GM12878 (cell line): Measurements from ENCODE around the gene SLC13A4. TPM values are rescaled to one million over a fixed set of nuclear protein-coding genes. Genes with fewer than 3 reads are reported as not detected.

ENCODE experiments used
- ATAC-seq: fragments of 200-7000 bp; cut with Tn5 transposase; 3 replicates; pipeline ENCODE4 v1.9.1; 2020; ENCODE audit warnings: mild to moderate bottlenecking, moderate library complexity
- BruUV-seq: library from RNA; stranded (reverse); fragments of 400-500 nt; replicated peaks from 2 replicates; lab custom pipeline; 2021; lab: Mats Ljungman, UMichigan
- CTCF ChIA-PET: fragments of 300-600 bp; sonication (Branson Sonifier 250); formaldehyde crosslinking; extraction: SDS; loops from one replicate; lab custom pipeline; 2021; ENCODE audit warnings: inconsistent platforms; lab: Yijun Ruan, JAX
- POLR2A ChIA-PET: fragments of 350-600 bp; formaldehyde crosslinking; extraction: SDS; loops from one replicate; lab custom pipeline; 2021; ENCODE audit warnings: inconsistent platforms; lab: Charles Lee
- RAD21 ChIA-PET: fragments of 300-600 bp; sonication (Branson Sonifier 250); formaldehyde crosslinking; loops from one replicate; lab custom pipeline; 2023; ENCODE audit warnings: antibody characterized with exemption; ENCODE audit not compliant: unreplicated experiment; lab: Charles Lee
- SMC1A ChIA-PET: fragments of 300-600 bp; sonication (Branson Sonifier 250); formaldehyde crosslinking; loops from one replicate; lab custom pipeline; 2023; ENCODE audit not compliant: unreplicated experiment, uncharacterized antibody; lab: Charles Lee
- DNase-seq: peaks from one replicate; pipeline ENCODE4 v3.0.0-alpha.2; 2011; ENCODE audit warnings: low read depth, low spot score
- FAIRE-seq: peaks from 3 replicates; lab custom pipeline; 2011; peaks lifted over from hg19 to GRCh38; lab: Jason Lieb, UNC
- H2AFZ ChIP-seq: 2 replicates; pipeline ENCODE4 v1.6.0; 2011; ENCODE audit warnings: low read depth, low read length, control low read depth; ENCODE audit not compliant: control insufficient read depth
- H3K27ac ChIP-seq: 2 replicates; pipeline ENCODE4 v1.5.1; 2011; ENCODE audit warnings: control low read depth; ENCODE audit not compliant: control insufficient read depth, insufficient read depth
- H3K27me3 ChIP-seq, 2 experiments: replicated peaks in 1 of 2; 2 replicates each; pipeline versions ENCODE4 v1.6.0 to v1.6.1; 2011; ENCODE audit warnings: low read length in 1 of 2; ENCODE audit not compliant: control insufficient read depth in 2 of 2, insufficient read depth in 2 of 2
- H3K36me3 ChIP-seq, 2 experiments: 2 replicates each; pipeline ENCODE4 v1.5.1; 2011; ENCODE audit warnings: low read length in 1 of 2; ENCODE audit not compliant: control insufficient read depth in 2 of 2, insufficient read depth in 2 of 2
- H3K4me1 ChIP-seq: 2 replicates; pipeline ENCODE4 v1.6.1; 2011; ENCODE audit warnings: mild to moderate bottlenecking, low read length, moderate library complexity, mixed read lengths; ENCODE audit not compliant: control insufficient read depth, insufficient read depth
- H3K4me2 ChIP-seq: 2 replicates; pipeline ENCODE4 v1.6.0; 2011; ENCODE audit warnings: control low read depth; ENCODE audit not compliant: control insufficient read depth, insufficient read depth
- H3K4me3 ChIP-seq: fragments of 200-600 bp; sonication (generic); 2 replicates; pipeline ENCODE4 v1.5.1; 2016
- H3K79me2 ChIP-seq: 2 replicates; pipeline ENCODE4 v1.6.0; 2011; ENCODE audit warnings: low read length; ENCODE audit not compliant: control insufficient read depth, insufficient read depth
- H3K9ac ChIP-seq: 2 replicates; pipeline ENCODE4 v1.8.0; 2011; ENCODE audit warnings: low read length, control low read depth, mixed read lengths; ENCODE audit not compliant: control insufficient read depth, insufficient read depth
- H3K9me3 ChIP-seq: replicated peaks from 3 replicates; pipeline ENCODE4 v1.5.1; 2011; ENCODE audit warnings: mild to moderate bottlenecking, low read length; ENCODE audit not compliant: control insufficient read depth, insufficient read depth
- H4K20me1 ChIP-seq: 2 replicates; pipeline ENCODE4 v1.6.0; 2011; ENCODE audit not compliant: control insufficient read depth, insufficient read depth
- CBX5 ChIP-seq: sonication (generic); IDR thresholded peaks from 2 replicates; pipeline ENCODE4 v1.6.1; 2016; ENCODE audit warnings: low read depth, moderate library complexity, mild to moderate bottlenecking, inconsistent platforms
- GABPA ChIP-seq: IDR thresholded peaks from 2 replicates; pipeline ENCODE4 v1.6.1; 2014; ENCODE audit warnings: antibody characterized with exemption, low read depth, mild to moderate bottlenecking, inconsistent platforms
- IKZF1 ChIP-seq: fragments of 450-650 bp; conservative IDR thresholded peaks from 2 replicates; pipeline ENCODE4 v1.6.1; 2017; ENCODE audit warnings: antibody characterized with exemption, mild to moderate bottlenecking
- JUND ChIP-seq: IDR thresholded peaks from 2 replicates; pipeline ENCODE4 v1.6.1; 2012; ENCODE audit warnings: low read depth, mild to moderate bottlenecking, low read length, improper control_type of control experiment, moderate library complexity
- STAT1 ChIP-seq: fragments of 450-650 bp; conservative IDR thresholded peaks from 2 replicates; pipeline ENCODE4 v1.6.1; 2014; ENCODE audit warnings: antibody characterized with exemption, mild to moderate bottlenecking
- ZNF217 ChIP-seq: fragments of 450-650 bp; IDR thresholded peaks from 2 replicates; pipeline ENCODE4 v1.6.1; 2017; ENCODE audit warnings: antibody characterized with exemption, mild to moderate bottlenecking
- WGBS: methylation state at CpG from one replicate; pipeline ENCODE4 v1.1.6; 2016; ENCODE audit warnings: low lambda C conversion rate; ENCODE audit not compliant: insufficient replicate concordance, insufficient coverage; ENCODE audit errors: missing lambda C conversion rate; 5-methylcytosine and 5-hydroxymethylcytosine counted together
- in situ Hi-C: fragments of 300-500 bp; cut with MboI; formaldehyde crosslinking; loops from 9 replicates; pipeline ENCODE4 v1.14.3; 2018; ENCODE audit warnings: mixed read lengths
- intact Hi-C: fragments of 100-400 bp; cut with micrococcal nuclease; formaldehyde crosslinking; loops from one replicate; pipeline ENCODE4 v1.14.2; 2022; ENCODE audit not compliant: unreplicated experiment
- polyA plus RNA-seq, 11 experiments: library from polyadenylated mRNA; depleted of rRNA in 4 of 11; unstranded in 6 of 11; stranded (reverse) in 5 of 11; fragments of >200 nt; fragmentation: Nextera tagmentation in 4 of 11; fragmentation: Illumina TruSeq in 1 of 11; extraction: Ambion mirVana in 4 of 11; extraction: Trizol in 1 of 11; gene quantifications; 1 replicate in 1 of 11; 2 replicates in 10 of 11; pipeline versions ENCODE4 v1.2.1 to v1.2.3, GENCODE V29; 2011 to 2016; ENCODE audit warnings: inconsistent platforms in 2 of 11, missing spikeins in 2 of 11, low read depth in 1 of 11
- total RNA-seq, 4 experiments: library from RNA; depleted of rRNA in 3 of 4; stranded (reverse); fragments of >200 nt in 3 of 4; fragmentation: Illumina TruSeq in 1 of 4; extraction: Trizol in 1 of 4; gene quantifications; 2 replicates each; pipeline versions ENCODE4 v1.2.1 to v1.2.3, GENCODE V29; 2013 to 2021
- TF ChIP-seq, protein P1 (sequence below): IDR thresholded peaks from 2 replicates; pipeline ENCODE4 v1.6.1; 2011; ENCODE audit warnings: low read depth, low read length, improper control_type of control experiment, borderline replicate concordance
- TF ChIP-seq, protein P2 (sequence below): IDR thresholded peaks from 2 replicates; pipeline ENCODE4 v1.6.1; 2012; ENCODE audit warnings: mild to moderate bottlenecking, low read depth, low read length

SLC13A4 gene
- total and polyA plus RNA-seq, 10 of the 15 experiments (the other 5 are each of a cell fraction or from before 2014, with no cell fraction given): 0.14 to 0.23 (median 0.20) TPM; not detected in 7

DNA sequence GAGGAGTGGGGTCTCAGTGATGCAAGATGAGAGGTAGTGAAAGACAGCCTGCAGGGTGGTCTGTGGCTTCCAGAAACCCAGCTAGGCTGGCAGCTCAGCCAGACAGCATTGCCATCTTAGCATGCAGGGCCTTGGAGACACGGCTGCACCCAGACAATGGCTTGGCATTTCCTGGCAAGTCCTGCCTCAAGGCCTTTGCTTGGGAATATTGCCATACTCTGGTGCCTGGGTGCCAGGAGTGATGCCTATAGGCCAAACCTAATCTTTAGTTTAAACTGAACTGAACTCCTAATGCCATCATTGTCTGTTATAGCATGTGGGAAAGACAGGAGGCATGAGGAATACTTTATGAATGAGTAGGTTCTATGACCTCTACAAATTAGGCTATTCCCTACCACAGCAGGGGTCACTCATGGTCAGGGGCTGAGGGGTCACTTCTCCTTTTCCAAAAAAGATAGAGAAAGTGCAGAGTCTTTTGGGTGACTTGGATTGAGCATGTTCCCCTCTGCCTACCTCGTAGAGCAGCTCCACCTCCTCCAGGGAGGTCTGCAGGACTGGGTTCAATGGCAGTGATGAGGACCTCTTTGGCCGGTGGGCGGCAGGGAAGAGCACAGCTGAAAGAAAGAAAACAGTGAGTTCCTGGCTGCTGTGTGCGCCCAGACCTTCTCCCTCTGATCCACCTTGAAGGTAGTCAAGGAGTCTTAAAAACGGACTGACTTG is 8.8 kb upstream of the SLC13A4 start:
- Histone ChIP-seq H4K20me1 (no peaks in the 10 kb centered on the region), H3K36me3 (no peaks in the 10 kb centered on the region), H3K9me3 (no peaks in the 10 kb centered on the region), H3K79me2 (no peaks in the 10 kb centered on the region), H2AFZ (no peak overlapping the region), H3K27me3 (no peaks in the 10 kb centered on the region; a peak in 1 of 4 replicates), H3K4me2 (no peak overlapping the region), H3K4me1 (no peaks in the 10 kb centered on the region), H3K9ac (no peak overlapping the region), H3K4me3 (no peak overlapping the region), H3K27ac (no peak overlapping the region)
- POLR2A ChIA-PET: no interaction called here
- WGBS: 36% methylated on average over 6 of the region's 6 CpGs
- TF ChIP-seq GABPA: no peak
- TF ChIP-seq STAT1: no peak
- TF ChIP-seq JUND: no peak
- TF ChIP-seq, protein P1, sequence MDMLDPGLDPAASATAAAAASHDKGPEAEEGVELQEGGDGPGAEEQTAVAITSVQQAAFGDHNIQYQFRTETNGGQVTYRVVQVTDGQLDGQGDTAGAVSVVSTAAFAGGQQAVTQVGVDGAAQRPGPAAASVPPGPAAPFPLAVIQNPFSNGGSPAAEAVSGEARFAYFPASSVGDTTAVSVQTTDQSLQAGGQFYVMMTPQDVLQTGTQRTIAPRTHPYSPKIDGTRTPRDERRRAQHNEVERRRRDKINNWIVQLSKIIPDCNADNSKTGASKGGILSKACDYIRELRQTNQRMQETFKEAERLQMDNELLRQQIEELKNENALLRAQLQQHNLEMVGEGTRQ: no peak
- FAIRE-seq (no peak), DNase-seq (no peak), ATAC-seq (no peak)
- SMC1A ChIA-PET: interaction anchor here (0.6 kb wide), 1 partner anchor 42 kb away, joined by 3 read pairs; no protein-coding TSS in a partner anchor
- in situ Hi-C loops (no loop called here), intact Hi-C loops (no loop called here)
- RAD21 ChIA-PET: no interaction called here
- CTCF ChIA-PET: no interaction called here
- BruUV-seq: no TSS peak

DNA sequence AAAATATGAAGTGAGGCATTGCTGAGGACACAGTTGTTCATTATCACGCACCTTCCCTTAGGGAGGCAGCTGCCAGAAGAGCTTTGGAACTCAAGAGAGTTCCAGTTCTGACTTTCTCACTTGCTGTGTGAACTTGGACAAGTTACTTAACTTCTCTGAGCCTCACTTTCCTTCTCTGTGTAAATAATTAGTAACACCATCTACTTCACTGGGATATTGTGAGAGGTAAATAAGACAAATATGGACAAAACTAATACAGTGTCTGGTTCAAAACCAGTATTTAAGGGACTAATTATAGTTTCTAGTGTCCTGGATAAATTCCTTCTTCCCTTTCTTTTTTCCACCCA is 6.3 kb upstream of the SLC13A4 start:
- H2AFZ ChIP-seq: no peak overlapping the region

More for the DNA sequence above, 6.3 kb upstream of the SLC13A4 start:
- ChIA-PET SMC1A (no interaction called here), POLR2A (no interaction called here), CTCF (interaction anchor here (1.2 kb wide), 1 partner anchor 19 kb away, joined by 4 read pairs; no protein-coding TSS in a partner anchor), RAD21 (no interaction called here)
- no peaks in the 10 kb centered on the region; a peak in 1 of 4 replicates for H3K27me3 ChIP-seq
- no peaks in the 10 kb centered on the region for H3K9me3 ChIP-seq
- in situ Hi-C loops: no loop called here
- H3K4me3 ChIP-seq: no peak overlapping the region
- intact Hi-C loops: no loop called here
- ATAC-seq: no peak
- no peaks in the 10 kb centered on the region for H3K36me3 ChIP-seq
- no peaks in the 10 kb centered on the region for H3K4me1 ChIP-seq
- H4K20me1 ChIP-seq: no peaks in the 10 kb centered on the region
- WGBS: 56% methylated on average over 1 of the region's 1 CpG
- FAIRE-seq: no peak
- H3K79me2 ChIP-seq: no peaks in the 10 kb centered on the region
- H3K9ac ChIP-seq: no peak overlapping the region
- no peak for DNase-seq
- BruUV-seq: no TSS peak
- TF ChIP-seq CBX5 (no peak), ZNF217 (no peak), IKZF1 (no peak)
- TF ChIP-seq, protein P2, sequence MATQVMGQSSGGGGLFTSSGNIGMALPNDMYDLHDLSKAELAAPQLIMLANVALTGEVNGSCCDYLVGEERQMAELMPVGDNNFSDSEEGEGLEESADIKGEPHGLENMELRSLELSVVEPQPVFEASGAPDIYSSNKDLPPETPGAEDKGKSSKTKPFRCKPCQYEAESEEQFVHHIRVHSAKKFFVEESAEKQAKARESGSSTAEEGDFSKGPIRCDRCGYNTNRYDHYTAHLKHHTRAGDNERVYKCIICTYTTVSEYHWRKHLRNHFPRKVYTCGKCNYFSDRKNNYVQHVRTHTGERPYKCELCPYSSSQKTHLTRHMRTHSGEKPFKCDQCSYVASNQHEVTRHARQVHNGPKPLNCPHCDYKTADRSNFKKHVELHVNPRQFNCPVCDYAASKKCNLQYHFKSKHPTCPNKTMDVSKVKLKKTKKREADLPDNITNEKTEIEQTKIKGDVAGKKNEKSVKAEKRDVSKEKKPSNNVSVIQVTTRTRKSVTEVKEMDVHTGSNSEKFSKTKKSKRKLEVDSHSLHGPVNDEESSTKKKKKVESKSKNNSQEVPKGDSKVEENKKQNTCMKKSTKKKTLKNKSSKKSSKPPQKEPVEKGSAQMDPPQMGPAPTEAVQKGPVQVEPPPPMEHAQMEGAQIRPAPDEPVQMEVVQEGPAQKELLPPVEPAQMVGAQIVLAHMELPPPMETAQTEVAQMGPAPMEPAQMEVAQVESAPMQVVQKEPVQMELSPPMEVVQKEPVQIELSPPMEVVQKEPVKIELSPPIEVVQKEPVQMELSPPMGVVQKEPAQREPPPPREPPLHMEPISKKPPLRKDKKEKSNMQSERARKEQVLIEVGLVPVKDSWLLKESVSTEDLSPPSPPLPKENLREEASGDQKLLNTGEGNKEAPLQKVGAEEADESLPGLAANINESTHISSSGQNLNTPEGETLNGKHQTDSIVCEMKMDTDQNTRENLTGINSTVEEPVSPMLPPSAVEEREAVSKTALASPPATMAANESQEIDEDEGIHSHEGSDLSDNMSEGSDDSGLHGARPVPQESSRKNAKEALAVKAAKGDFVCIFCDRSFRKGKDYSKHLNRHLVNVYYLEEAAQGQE: no peak
- no peak overlapping the region for H3K27ac ChIP-seq
- no peak overlapping the region for H3K4me2 ChIP-seq
